NCI-H1092 treated with DMSO at 0.1 percent for 48 hours (cell line): ENCODE data around the gene CLEC4M.
"Not testable (repeated sequence)": the region's sequence is repeated elsewhere in the genome, so short reads cannot be mapped to it uniquely, and the experiment has no call there.

Source experiments
- DNase-seq: peaks from one replicate; lab custom pipeline; 2025; lab: John Stamatoyannopoulos, UW

The CLEC4M gene

DNA sequence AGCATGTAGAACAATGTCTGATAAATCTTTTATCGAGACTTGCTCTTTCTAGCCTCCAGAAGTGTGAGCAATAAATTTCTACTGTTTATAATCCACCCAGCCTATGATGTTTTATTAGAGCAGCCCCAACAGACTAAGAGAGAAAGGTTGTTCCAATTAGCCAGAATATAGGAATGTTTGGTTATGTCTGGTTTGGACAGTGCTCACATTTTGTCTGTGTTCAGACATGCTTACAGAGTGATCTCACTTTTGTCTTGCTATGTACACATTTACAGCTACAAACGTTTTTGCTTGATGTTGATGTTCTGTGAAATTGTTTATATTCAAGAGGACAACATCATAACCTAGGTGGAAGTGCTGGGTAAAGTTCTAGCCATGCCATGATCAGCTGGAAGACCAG, 48.9 kb downstream of the CLEC4M start:
- DNase-seq: no peak

DNA sequence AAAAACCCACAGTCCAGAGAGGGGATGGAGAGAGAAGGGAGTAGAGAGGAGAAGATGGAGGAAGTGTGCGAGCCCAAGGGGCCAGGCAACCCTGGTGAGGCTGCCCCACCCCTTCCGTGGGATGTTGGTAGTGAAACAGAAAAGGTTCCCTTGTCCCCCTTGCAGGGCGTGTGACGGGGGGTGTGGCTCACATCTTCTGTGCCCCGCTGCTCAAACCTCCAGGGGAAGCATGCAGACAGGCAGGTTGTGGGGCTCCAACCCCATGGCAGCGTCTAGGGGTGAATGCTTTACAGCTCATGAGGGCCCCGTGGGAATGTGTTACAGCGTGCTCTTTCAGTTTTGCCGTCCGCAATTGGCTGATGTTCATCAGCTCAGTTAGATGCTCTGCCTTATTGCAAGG, 52.3 kb downstream of the CLEC4M start:
- no peak for DNase-seq

DNA sequence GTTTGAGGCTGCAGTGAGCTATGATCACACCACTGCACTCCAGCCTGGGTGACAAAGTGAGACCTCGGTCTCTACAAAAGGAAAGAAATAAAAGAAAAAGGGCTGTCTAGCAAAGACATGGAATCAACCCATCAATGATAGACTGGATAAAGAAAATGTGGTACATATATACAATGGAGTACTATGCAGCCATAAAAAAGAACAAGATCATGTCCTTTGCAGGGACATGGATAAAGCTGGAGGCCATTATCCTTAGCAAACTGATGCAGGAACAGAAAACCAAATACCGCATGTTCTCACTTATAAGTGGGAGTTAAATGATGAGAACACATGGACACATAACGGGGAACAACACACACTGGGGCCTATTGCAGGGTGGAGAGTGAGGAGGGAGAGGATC, 53.0 kb downstream of the CLEC4M start:
- DNase-seq: not testable (repeated sequence)

DNA sequence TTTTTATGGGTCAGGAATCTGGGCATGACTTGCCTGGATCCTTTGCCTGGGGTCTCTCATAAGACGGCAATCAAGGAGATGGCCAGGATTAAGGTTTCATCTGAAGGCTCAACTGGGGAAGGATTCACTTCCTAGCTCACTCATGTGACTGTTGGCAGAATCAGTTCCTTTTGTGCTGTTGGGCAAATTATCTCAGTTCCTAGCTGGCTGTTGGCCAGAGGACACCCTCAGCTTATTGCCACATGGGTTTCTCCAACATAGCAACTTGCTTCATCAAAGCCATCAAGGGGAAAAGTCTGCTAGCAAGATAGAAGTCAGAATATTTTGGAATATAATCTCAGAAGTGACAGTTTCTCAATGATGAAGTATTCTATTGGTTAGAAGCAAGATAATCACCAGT, 54.8 kb downstream of the CLEC4M start:
- DNase-seq: no peak

DNA sequence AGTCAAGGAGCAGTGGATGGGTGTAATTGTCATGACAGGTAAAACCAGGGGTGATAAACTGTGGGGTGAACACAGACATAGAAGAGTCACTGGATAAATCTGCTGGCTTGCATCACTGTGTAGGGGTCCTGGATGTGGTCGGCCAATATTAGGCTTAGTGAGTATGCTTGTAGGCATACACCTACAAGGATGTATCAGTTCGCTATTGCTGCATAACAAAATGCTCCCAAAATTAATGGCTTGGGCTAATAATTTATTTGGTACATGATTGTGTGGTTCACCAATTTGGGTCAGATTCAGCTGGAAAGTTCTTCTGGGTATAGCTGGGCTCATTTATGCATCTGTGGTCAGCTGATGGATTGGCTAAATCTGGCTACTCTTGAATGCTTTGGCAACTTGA, 55.8 kb downstream of the CLEC4M start:
- no peak for DNase-seq
